A673 (cell line): ENCODE measurements around the gene SIRT7. TPM values are rescaled to one million over a fixed set of nuclear protein-coding genes. Genes with fewer than 3 reads are reported as not detected.

Experiments used
- BruUV-seq: library from RNA; stranded (reverse); fragments of 400-500 nt; replicated peaks from 2 replicates; lab custom pipeline; 2021; lab: Mats Ljungman, UMichigan
- CTCF ChIA-PET: fragments of 300-600 bp; sonication (Branson Sonifier 250); formaldehyde crosslinking; loops from one replicate; lab custom pipeline; 2022; ENCODE audit warnings: antibody characterized with exemption; lab: Charles Lee
- POLR2A ChIA-PET: fragments of 300-600 bp; sonication (Branson Sonifier 250); formaldehyde crosslinking; loops from one replicate; lab custom pipeline; 2022; ENCODE audit warnings: antibody characterized with exemption; ENCODE audit not compliant: low non-redundant PET; lab: Charles Lee
- DNase-seq: peaks from one replicate; pipeline ENCODE4 v3.0.0-alpha.2; 2015; ENCODE audit warnings: low spot score
- H3K27ac ChIP-seq: fragments of 200-600 bp; sonication (generic); 2 replicates; pipeline ENCODE4 v1.5.1; 2016; ENCODE audit warnings: mixed run types, low read depth, mild to moderate bottlenecking, mixed read lengths, antibody characterized with exemption, low read length; ENCODE audit not compliant: poor library complexity, severe bottlenecking
- H3K27me3 ChIP-seq: fragments of 200-600 bp; sonication (generic); replicated peaks from 2 replicates; pipeline ENCODE4 v1.6.1; 2017; ENCODE audit warnings: mixed run types, low read depth, mild to moderate bottlenecking, mixed read lengths, antibody characterized with exemption, low read length; ENCODE audit not compliant: insufficient read depth, poor library complexity
- H3K36me3 ChIP-seq: fragments of 200-600 bp; sonication (generic); 2 replicates; pipeline ENCODE4 v1.6.1; 2016; ENCODE audit warnings: mixed run types, mild to moderate bottlenecking, mixed read lengths, antibody characterized with exemption, low read length; ENCODE audit not compliant: insufficient read depth, poor library complexity, severe bottlenecking
- H3K4me1 ChIP-seq: fragments of 200-600 bp; sonication (generic); 2 replicates; pipeline ENCODE4 v1.6.1; 2017; ENCODE audit warnings: mixed run types, mild to moderate bottlenecking, mixed read lengths, antibody characterized with exemption, low read length; ENCODE audit not compliant: insufficient read depth, poor library complexity, severe bottlenecking
- H3K4me3 ChIP-seq: fragments of 200-600 bp; sonication (generic); 2 replicates; pipeline ENCODE4 v1.5.1; 2016; ENCODE audit warnings: low read depth, mixed run types, mild to moderate bottlenecking, mixed read lengths, low read length; ENCODE audit not compliant: poor library complexity, severe bottlenecking
- H3K9me3 ChIP-seq: fragments of 200-600 bp; sonication (generic); 2 replicates; pipeline ENCODE4 v1.6.1; 2016; ENCODE audit warnings: mixed run types, low read depth, mild to moderate bottlenecking, mixed read lengths, antibody characterized with exemption, low read length; ENCODE audit not compliant: poor library complexity, severe bottlenecking
- CTCF ChIP-seq: fragments of 300-800, 200-600 bp; sonication (generic); conservative IDR thresholded peaks from 2 replicates; pipeline ENCODE4 v1.5.1; 2017; ENCODE audit warnings: low read depth, mild to moderate bottlenecking, antibody characterized with exemption, low read length, moderate library complexity, mixed read lengths
- EZH2 ChIP-seq: fragments of 200-600 bp; sonication (generic); IDR thresholded peaks from 2 replicates; pipeline ENCODE4 v1.6.1; 2017; ENCODE audit warnings: borderline replicate concordance, low read depth, mild to moderate bottlenecking, mixed read lengths, antibody characterized with exemption, low read length; ENCODE audit not compliant: poor library complexity, severe bottlenecking
- intact Hi-C: fragments of 100-400 bp; cut with micrococcal nuclease; formaldehyde crosslinking; loops from one replicate; pipeline ENCODE4 v1.10.0; 2022; ENCODE audit not compliant: unreplicated experiment
- total RNA-seq: library from RNA; stranded (reverse); gene quantifications from 2 replicates; pipeline ENCODE4 v1.2.3, GENCODE V29; 2021

The SIRT7 gene
- total RNA-seq, 1 experiment from 2014 or later, result 36.6 TPM

- TF ChIP-seq EZH2 (no peak), CTCF (no peak)
- peak overlapping the region; percentile 92 for H3K27ac ChIP-seq
- no peak for DNase-seq
- peaks cover 38% of the 10 kb centered on the region for H3K4me1 ChIP-seq
- peak overlapping the region; percentile 94 for H3K4me3 ChIP-seq
- no TSS peak for BruUV-seq
- peaks cover 2% of the 10 kb centered on the region for H3K36me3 ChIP-seq
- POLR2A ChIA-PET, result interaction anchor here (0.7 kb wide), 1 partner anchor 217 kb away, joined by 16 read pairs; no protein-coding TSS in a partner anchor
- intact Hi-C loops, result no loop called here
- no peaks in the 10 kb centered on the region for H3K9me3 ChIP-seq
- H3K27me3 ChIP-seq, result no peaks in the 10 kb centered on the region
- CTCF ChIA-PET, result interaction anchor here (0.5 to 1.0 kb wide), 2 partner anchors 32 to 217 kb away, joined by 3 read pairs; no protein-coding TSS in a partner anchor
Measured at GRCh38 chr17:81927152-81927652, 9.2 kb upstream of the SIRT7 start.

GRCh38 chr17:81926451-81927151 lies 8.6 kb upstream of the SIRT7 start:
- H3K9me3 ChIP-seq, result no peaks in the 10 kb centered on the region
- peaks cover 8% of the 10 kb centered on the region for H3K36me3 ChIP-seq
- no TSS peak for BruUV-seq
- no peaks in the 10 kb centered on the region for H3K27me3 ChIP-seq
- peak overlapping the region; percentile 92 for H3K27ac ChIP-seq
- no peak for TF ChIP-seq CTCF
- TF ChIP-seq EZH2, result no peak
- POLR2A ChIA-PET, result interaction anchor here (0.6 to 0.7 kb wide), 2 partner anchors 373 to 705 kb away, joined by 4 to 5 read pairs; no protein-coding TSS in a partner anchor
- DNase-seq, result peak; percentile 68
- H3K4me1 ChIP-seq, result peaks cover 38% of the 10 kb centered on the region
- peak overlapping the region; percentile 94 for H3K4me3 ChIP-seq
- CTCF ChIA-PET, result interaction anchor here (1.2 kb wide), 1 partner anchor 33 kb away, joined by 3 read pairs; no protein-coding TSS in a partner anchor
- intact Hi-C loops, result no loop called here

- CTCF ChIA-PET, result interaction anchor here (1.2 kb wide), 1 partner anchor 33 kb away, joined by 3 read pairs; no protein-coding TSS in a partner anchor
Measured at GRCh38 chr17:81925860-81926450, 8.0 kb upstream of the SIRT7 start.

More at GRCh38 chr17:81925860-81926450, 8.0 kb upstream of the SIRT7 start:
- H3K4me1 ChIP-seq, result peaks cover 38% of the 10 kb centered on the region
- intact Hi-C loops, result no loop called here
- TF ChIP-seq CTCF (no peak), EZH2 (no peak)
- peak overlapping the region; percentile 92 for H3K27ac ChIP-seq
- POLR2A ChIA-PET, result interaction anchor here (0.6 to 0.7 kb wide), 3 partner anchors 372 to 790 kb away, joined by 3 to 5 read pairs (median 4); partner anchors contain the start of gene FN3KRP
- no peaks in the 10 kb centered on the region for H3K9me3 ChIP-seq
- H3K4me3 ChIP-seq, result peak overlapping the region; percentile 94
- H3K36me3 ChIP-seq, result peaks cover 14% of the 10 kb centered on the region
- no peaks in the 10 kb centered on the region for H3K27me3 ChIP-seq
- TSS peak; percentile 14 for BruUV-seq
- DNase-seq, result no peak
